Left lobe of liver (tissue), 2 donors: ENCODE results near the gene ABT1. TPM values are rescaled to one million over a fixed set of nuclear protein-coding genes. Genes with fewer than 3 reads are reported as not detected.

Experiments
- ATAC-seq: fragments of 200-7000 bp; cut with Tn5 transposase; one replicate; pipeline ENCODE4 v1.9.1; 2020; ENCODE audit warnings: mild to moderate bottlenecking, moderate library complexity
- DNase-seq: peaks from one replicate; pipeline ENCODE4 v3.0.0-alpha.2; 2020; ENCODE audit warnings: low spot score
- total RNA-seq: library from RNA; stranded (reverse); gene quantifications from one replicate; pipeline ENCODE4 v1.2.1, GENCODE V29; 2021
- donor health status: DM: no; HTN: no; CAD: no; lungs with moderate emphysema.
- donor health status: DM: no; HTN: yes; CAD: no.

ABT1 gene
- total RNA-seq, 1 donor from 2014 or later = 7.3 TPM

- ATAC-seq = no peak
- DNase-seq = no peak
Measured at GRCh38 chr6:26600759-26601158, 4.0 kb downstream of the ABT1 start.

GRCh38 chr6:26602262-26602661 lies 5.5 kb downstream of the ABT1 start:
- ATAC-seq (no peak), DNase-seq (no peak)

- ATAC-seq (no peak), DNase-seq (no peak)
Measured at GRCh38 chr6:26604026-26604425, 7.3 kb downstream of the ABT1 start.

GRCh38 chr6:26604797-26605196 lies 8.0 kb downstream of the ABT1 start:
- DNase-seq = no peak

GRCh38 chr6:26607434-26608230 lies 10.9 kb downstream of the ABT1 start:
- DNase-seq (peak; percentile 54), ATAC-seq (peak; percentile 99)

More at GRCh38 chr6:26604797-26605196, 8.0 kb downstream of the ABT1 start:
- no peak for ATAC-seq

GRCh38 chr6:26609463-26609862 lies 12.7 kb downstream of the ABT1 start:
- no peak for ATAC-seq
- no peak for DNase-seq

GRCh38 chr6:26611599-26611998 lies 14.8 kb downstream of the ABT1 start:
- ATAC-seq (no peak), DNase-seq (no peak)

GRCh38 chr6:26613201-26613600 lies 16.4 kb downstream of the ABT1 start:
- DNase-seq (no peak), ATAC-seq (no peak)

GRCh38 chr6:26613689-26614683 lies 17.2 kb downstream of the ABT1 start:
- DNase-seq (no peak), ATAC-seq (no peak)

- DNase-seq (no peak), ATAC-seq (no peak)
Measured at GRCh38 chr6:26623339-26623859, 26.6 kb downstream of the ABT1 start.

- DNase-seq (no peak), ATAC-seq (no peak)
Measured at GRCh38 chr6:26624557-26624956, 27.8 kb downstream of the ABT1 start.

- no peak for DNase-seq
- no peak for ATAC-seq
Measured at GRCh38 chr6:26627843-26628242, 31.1 kb downstream of the ABT1 start.

GRCh38 chr6:26629359-26629758 lies 32.6 kb downstream of the ABT1 start:
- ATAC-seq (no peak), DNase-seq (no peak)

- DNase-seq (no peak), ATAC-seq (no peak)
Measured at GRCh38 chr6:26640806-26641205, 44.1 kb downstream of the ABT1 start.

- ATAC-seq (no peak), DNase-seq (no peak)
Measured at GRCh38 chr6:26646074-26646473, 49.3 kb downstream of the ABT1 start.

Other genes starting within 250 kb of the ABT1 start
- gene BTN3A2, start 231.8 kb upstream of the ABT1 start, total RNA-seq = 19.3 TPM
- gene BTN2A2, start 213.8 kb upstream of the ABT1 start, total RNA-seq = 3.0 TPM
- gene BTN3A1, start 194.7 kb upstream of the ABT1 start, total RNA-seq = 9.5 TPM
- 12.4 TPM for gene BTN3A3, start 156.4 kb upstream of the ABT1 start, total RNA-seq
- gene BTN2A1, start 139.0 kb upstream of the ABT1 start, total RNA-seq = 5.0 TPM
- gene BTN1A1, start 96.7 kb upstream of the ABT1 start, total RNA-seq = not detected
- gene HMGN4, start 58.6 kb upstream of the ABT1 start, total RNA-seq = 4.7 TPM
- 7.8 TPM for gene ZNF322, start 62.8 kb downstream of the ABT1 start, total RNA-seq